Activated CD8-positive, alpha-beta memory T cell treated with anti-CD3 and anti-CD28 coated beads for 1 hour (primary cell): Measurements from ENCODE around the gene TBC1D1.
A peak's percentile ranks its signal among the peaks of the same experiment; 100 is the strongest.

Source experiments
- DNase-seq, 2 donors: peaks; one replicate each; pipeline ENCODE4 v3.0.0-alpha.2; 2020; ENCODE audit warnings: low read depth in 1 of 2; ENCODE audit errors: extremely low read depth in 1 of 2

TBC1D1 gene

DNA sequence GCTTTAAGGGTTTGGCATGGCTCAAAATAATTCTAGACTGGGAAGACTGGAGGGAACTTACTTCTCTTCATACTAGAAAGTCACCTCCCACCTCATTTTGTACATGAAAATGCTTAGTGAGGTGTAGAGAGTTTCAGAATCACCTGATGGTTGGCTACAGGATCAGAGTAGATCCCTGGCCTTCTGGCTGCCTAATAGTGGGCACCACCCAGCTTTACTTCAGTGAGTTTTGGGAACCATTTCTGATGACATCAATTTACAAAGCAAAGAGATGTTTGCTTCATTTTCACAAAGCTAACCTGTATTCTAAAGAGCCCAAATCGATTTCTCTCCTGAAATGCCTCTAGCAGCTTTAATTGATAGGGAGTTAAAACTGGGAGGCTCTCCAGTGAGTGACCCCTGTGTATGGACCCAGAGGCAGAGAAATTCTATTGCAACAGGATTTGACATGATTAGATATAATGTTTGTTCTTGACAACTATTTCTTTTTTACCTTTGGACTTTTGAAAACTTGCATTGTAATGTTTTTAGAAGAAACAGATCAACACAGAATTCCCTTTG lies 249.8 kb downstream of the TBC1D1 start:
- no peak for DNase-seq

- DNase-seq, result no peak
Measured at GRCh38 chr4:38141808-38142500, 251.1 kb downstream of the TBC1D1 start.

- DNase-seq, result no peak
Measured at GRCh38 chr4:38144031-38144430, 253.1 kb downstream of the TBC1D1 start.

DNA sequence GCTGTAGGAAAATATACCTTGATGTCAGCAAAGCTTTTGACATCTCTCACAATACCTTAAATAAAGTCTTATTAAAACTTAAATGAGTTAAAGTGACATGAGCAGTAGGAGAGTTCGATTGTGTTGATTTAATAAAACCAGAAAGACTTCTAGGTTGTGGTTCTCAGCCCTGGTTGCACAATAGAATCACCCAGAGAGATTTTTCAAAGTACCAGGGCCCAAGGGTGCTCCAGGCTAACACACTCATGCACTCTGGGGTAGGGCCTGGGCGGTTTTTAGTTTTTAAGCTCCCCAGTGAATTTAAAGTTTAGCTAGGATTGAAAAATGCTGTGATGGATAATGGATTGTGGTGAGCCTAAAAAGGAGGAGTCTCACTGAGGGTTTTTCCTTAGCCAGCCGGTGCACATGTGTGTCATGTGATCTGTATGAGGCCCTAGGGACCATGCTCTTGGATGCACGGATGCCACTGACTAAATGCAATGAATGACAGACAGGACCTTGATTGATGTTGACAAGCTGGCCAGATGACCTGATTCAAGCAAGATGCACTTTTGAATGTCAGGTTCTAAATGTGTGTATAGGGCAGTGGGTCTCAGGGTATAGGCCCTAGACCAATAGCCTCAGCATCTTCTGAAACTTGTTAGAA lies 254.3 kb downstream of the TBC1D1 start:
- no peak for DNase-seq

DNA sequence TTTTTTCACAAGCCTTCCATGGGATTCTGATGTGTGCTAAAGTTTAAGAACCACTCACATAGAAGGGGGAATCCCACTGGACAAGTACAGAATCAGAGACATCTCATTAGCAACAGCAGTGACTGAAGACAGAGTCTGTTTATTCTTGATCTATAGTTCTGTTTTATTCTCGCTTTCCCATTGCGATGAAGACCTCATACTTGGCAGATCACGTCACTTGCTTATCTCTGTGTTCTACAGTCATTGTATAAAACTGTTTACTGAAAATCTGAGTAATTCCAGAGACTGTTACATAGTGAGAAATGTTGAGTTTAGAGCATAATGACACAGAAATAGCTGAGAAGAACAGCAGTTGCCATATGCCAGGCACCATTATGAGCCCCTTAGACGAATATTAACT lies 254.9 kb downstream of the TBC1D1 start:
- DNase-seq, result no peak

GRCh38 chr4:38146383-38146782 lies 255.5 kb downstream of the TBC1D1 start:
- DNase-seq, result no peak

GRCh38 chr4:38149472-38149996 lies 258.6 kb downstream of the TBC1D1 start:
- DNase-seq, result no peak

- no peak for DNase-seq
Measured at GRCh38 chr4:38149997-38150671, 259.2 kb downstream of the TBC1D1 start.

- no peak for DNase-seq
Measured at GRCh38 chr4:38150766-38151165, 259.9 kb downstream of the TBC1D1 start.

- no peak for DNase-seq
Measured at GRCh38 chr4:38151873-38152272, 261.0 kb downstream of the TBC1D1 start.

DNA sequence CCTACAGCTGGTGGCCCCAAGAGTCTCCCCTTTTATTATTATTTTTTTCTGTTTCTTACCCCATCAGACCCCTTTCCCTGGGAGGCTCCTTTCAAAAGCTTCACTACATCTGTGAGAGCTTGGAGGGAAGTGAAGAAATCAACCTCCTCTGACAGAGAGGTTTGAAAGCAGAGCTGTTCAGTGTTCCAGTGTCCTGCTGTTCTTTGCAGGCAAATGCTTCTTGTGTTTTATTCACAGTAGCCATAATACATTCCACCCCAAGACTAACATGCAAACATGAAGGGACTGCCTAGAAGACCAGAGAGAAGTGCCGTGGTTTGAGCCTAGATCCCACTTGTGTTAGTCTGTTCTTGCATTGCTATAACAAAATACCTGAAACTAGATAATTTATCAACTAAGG lies 261.4 kb downstream of the TBC1D1 start:
- DNase-seq, result no peak

GRCh38 chr4:38152721-38153386 lies 262.0 kb downstream of the TBC1D1 start:
- DNase-seq, result no peak

- DNase-seq, result no peak
Measured at GRCh38 chr4:38153387-38153760, 262.5 kb downstream of the TBC1D1 start.

- DNase-seq, result no peak
Measured at GRCh38 chr4:38154252-38154651, 263.4 kb downstream of the TBC1D1 start.

DNA sequence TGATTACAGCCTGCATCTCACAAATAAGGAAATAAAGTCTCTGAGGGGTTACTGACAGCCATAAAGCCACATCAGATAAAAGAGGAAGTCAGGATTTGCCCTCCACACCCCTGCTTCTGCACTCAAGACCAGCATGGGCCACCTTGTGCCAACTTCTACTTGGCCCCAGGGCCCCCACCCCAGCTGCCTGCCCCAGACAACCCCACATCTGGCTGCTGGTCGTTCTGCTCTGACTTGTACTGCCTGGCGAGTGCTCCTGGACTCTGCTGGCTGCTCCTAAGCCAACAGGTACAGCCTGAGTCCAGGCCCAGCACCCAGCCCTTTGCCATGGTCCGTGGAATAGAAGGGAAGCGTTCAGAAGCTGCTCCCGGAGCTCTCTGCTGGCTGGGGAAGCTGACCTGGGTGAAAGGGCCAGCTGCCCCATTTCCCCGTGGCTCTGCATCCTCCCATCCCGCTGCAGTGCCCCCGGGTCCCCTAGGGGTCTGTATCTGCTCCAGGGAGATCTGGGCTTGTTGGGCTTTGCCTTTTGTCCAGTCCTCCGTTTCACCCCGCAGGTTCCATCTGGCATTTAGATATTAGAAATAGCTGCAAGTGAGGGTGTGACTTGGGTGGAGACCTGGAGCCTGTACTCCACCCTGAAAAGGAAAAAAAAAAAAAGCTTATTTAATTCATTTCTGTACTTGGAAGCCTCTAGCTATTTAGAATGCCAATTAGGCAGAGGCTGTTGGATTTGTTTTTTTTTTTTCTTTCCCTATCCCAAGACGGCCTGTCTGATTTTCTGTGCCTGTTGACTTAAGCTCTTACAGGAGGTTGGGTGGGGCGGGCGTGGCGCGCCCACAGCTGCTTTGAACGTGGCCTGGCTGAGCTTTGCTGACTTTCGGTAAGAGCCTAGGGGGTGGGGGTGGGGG lies 264.1 kb downstream of the TBC1D1 start:
- DNase-seq, result no peak

- no peak for DNase-seq
Measured at GRCh38 chr4:38155589-38156294, 264.9 kb downstream of the TBC1D1 start.

GRCh38 chr4:38157592-38157991 lies 266.7 kb downstream of the TBC1D1 start:
- no peak for DNase-seq

- peak in 1 of 2 donors; percentile 10 for DNase-seq
Measured at GRCh38 chr4:38160487-38161207, 269.8 kb downstream of the TBC1D1 start.
